ENCODE data around the gene KCNH4.
"Not testable (repeated sequence)": the region's sequence is repeated elsewhere in the genome, so short reads cannot be mapped to it uniquely, and the experiment has no call there.

KCNH4 gene

GRCh38 chr17:42180922-42181850 is at the start of gene KCNH4:
Gene KCNH4 (minus strand): TSS chr17:42181142. CDS start chr17:42180945, 197 bp downstream.
- peak; percentile 92 for DNase-seq

GRCh38 chr17:42230225-42230624 is 49.3 kb upstream of the KCNH4 start:
- DNase-seq = no peak

DNA sequence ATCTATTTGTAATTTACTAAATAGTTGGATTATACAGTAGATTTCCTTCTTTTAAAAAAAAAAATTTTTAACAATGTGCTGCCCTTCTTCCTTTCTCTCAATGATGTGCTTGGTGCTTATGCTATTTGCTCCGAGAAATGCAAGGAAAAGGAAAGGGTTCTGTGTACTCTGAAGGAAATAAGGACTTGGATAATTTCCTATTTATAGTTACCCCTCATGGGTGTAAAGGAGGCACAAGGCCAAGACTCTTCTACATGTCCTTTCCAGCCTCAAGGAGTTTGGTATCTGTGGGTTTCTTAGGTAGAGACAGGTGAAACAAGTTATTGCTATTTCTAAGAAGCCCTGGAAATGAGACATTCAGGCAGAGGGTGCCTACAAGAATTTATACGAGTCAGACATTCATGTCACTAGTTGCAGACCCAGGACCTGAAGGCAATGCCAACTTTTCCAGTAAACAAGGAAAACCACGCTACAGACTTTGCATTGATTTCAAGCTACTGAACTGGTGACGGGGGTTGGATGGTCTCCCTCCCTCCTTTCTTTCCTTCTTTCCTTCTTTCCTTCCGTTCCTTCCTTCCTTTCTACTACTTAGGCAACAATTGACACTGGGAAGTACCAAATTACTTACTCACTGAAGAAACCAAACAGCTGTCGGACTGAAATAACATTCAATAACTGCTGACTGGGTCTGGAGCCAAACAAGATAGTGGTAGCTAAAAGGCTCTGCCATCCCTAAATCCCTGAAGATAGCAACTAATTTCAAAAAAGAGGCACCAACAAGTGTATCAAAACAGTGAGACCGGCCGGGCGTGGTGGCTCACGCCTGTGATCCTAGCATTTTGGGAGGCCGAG is 47.1 kb upstream of the KCNH4 start:
- no peak for DNase-seq

DNA sequence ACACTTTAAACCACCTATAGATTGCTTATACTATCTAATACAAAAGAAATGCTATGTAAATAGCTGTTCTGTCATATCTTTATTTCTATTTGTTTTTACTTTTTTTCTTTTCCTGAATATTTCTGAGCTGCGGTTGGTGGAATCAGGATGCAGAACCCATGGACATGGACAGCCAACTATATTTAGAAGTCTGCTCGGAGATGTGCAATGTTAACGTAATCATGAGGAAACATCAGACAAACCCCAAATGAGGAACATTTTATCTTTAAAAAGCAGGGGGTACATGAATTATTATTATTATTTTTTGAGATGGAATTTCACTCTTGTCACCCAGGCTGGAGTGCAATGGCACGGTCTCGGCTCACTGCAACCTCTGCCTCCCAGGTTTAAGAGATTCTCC is 44.7 kb upstream of the KCNH4 start:
- DNase-seq = no peak

- no peak for DNase-seq
These were observed 43.7 kb upstream of the KCNH4 start for GRCh38 chr17:42224651-42225050.

DNA sequence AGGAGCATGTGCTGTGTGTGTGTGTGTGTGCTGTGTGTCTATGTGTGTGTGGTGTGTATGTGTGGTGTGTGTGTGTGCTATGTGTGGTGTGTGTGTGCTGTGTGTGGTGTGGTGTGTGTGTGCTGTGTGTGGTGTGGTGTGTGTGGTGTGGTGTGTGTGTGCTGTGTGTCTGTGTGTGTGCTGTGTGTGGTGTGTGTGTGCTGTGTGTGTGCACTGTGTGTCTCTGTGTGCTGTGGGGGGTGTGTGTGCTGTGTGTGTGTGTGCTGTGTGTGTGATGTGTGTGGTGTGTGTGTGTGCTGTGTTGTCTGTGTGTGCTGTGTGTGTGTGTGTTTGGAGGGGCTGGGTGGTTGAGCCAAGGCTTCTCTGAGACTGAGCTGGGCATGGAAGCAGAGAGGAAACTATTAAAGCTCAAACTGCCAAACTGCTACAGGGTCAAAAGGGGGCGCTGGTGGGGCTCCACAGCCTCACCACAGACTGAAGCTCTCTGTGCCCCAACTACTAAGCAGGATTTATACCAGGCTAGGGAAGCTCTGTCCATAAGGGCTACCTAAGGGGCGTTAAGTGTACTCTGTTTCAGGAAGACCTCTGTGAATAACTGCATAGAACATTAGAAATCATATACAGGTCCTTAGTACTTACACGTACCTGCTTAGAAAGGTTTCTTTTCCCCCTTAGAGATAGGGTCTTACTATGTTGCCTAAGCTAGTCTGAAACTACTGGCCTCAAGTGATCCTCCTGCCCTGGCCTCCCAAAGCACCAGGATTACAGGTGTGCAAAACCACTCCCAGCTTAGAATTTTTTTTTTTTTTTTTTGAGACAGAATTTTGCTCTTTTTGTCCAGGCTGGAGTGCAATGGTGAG is 41.2 kb upstream of the KCNH4 start:
- DNase-seq = peak; percentile 56

DNA sequence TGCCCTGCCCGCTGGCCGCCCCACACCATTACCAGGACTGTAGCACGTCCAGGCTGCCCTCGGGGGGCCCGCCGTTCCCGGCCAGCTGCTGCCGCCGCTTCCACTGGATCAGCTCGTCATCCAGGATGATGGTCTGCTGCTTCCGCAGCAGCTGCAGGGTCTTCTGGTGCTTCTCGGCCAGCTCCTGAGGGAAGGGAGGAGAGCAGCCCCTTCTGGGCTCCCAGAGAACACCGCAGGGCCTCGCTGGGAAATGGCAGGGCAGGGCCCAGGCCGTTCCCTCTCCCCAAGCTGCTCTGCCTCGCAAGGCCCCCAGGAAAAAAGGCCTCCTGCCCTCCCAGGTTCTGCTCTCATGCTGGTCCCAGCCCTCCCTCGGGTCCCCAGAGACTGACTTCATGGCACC is 38.3 kb upstream of the KCNH4 start:
- DNase-seq = not testable (repeated sequence)

DNA sequence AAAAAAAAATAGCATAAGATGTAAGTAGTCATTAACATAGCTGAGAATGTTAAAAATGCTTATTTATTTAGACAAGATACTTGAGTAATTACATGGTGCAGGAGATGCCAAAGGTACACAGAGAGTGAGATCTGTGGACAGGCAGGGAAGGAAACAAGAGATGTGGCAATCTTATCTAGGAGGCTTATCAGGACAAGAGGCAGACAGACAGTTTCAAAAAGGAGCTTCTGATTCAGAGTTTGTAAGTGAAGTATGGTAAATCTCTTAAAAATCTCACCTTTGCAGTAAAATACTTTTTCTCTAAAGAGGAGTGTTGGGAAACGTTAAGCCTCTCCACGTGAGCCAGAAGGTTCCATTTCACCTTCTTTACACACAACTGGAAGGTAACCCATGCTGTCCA is 33.2 kb upstream of the KCNH4 start:
- no peak for DNase-seq

DNA sequence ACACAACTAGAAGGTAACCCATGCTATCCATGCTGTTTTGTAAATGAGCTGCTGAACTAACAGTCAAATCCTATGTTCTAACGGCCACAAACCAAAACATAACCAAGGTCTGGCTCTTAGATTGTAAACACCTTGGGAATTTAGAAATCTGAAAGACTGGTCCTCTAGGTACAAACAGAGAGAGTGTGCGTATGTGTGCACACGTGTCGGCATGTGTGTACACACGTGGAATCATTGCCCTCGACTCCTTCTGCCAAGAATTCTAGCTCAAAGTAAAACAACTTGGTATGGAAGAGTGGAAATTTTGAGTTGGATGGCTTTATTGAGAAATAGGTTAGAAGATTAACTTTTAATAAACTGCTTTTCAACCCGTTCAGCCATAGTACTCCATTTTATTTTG is 31.4 kb upstream of the KCNH4 start:
- DNase-seq = no peak

- DNase-seq = not testable (repeated sequence)
These were observed 31.0 kb upstream of the KCNH4 start for GRCh38 chr17:42211921-42212341.

DNA sequence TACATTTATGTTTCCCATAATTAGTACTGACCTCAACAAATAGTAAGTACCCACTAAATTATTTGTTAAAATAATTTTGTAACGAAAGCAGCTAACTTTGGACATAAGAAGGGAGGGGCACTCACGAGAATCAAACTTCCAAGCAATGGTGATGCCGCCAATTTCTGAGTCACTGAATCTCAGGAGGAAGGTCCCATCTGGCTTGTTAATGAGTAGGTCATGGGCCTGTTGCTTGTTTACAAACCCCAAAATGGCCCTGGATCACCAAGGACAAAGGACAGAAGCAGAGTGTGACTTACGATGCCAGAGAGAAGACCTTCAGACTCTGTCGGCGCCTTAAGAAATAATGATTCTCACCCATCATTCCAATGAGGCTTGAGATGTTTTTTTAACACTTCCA is 29.1 kb upstream of the KCNH4 start:
- no peak for DNase-seq

GRCh38 chr17:42206153-42206612 is 25.2 kb upstream of the KCNH4 start:
- DNase-seq = not testable (repeated sequence)

GRCh38 chr17:42203354-42203753 is 22.4 kb upstream of the KCNH4 start:
- DNase-seq = no peak

DNA sequence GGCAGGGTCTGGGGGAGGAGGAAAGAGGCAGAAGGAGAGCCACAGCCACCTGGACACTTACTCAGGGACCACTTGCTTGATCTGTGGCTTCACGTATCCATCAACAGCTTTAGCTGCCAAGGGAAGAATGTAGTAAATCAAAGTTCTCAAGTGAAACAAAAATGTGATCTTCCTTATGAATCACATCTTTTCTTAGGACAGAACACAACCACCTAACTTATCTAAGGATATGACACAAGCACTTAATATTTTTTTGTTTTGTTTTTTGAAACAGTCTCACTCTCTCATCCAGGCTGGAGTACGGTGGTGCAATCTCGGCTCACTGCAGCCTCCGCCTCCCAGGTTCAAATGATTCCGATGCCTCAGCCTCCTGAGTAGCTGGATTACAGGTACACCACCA is 21.8 kb upstream of the KCNH4 start:
- no peak for DNase-seq

DNA sequence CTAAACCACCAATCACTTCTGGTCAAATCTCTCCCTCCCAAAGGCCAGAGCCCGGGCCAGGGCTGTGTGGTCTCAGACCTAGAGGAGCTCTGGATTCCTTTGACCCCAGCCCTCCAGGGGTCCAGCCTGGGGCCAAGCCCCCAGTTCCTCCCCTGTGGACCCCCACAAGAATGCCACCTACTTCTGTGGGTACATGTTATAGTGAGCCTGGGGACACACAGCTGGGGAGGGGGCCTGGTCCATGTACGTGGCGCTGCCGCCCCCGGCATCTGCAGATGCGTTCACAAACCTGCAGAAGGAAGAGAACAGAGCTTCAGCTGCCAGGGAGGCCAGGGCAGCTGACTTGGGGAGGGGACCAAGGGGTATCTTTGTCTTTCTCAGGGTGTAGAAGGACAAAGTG is 21.2 kb upstream of the KCNH4 start:
- DNase-seq = no peak

GRCh38 chr17:42201458-42201772 is 20.5 kb upstream of the KCNH4 start:
- DNase-seq = no peak

DNA sequence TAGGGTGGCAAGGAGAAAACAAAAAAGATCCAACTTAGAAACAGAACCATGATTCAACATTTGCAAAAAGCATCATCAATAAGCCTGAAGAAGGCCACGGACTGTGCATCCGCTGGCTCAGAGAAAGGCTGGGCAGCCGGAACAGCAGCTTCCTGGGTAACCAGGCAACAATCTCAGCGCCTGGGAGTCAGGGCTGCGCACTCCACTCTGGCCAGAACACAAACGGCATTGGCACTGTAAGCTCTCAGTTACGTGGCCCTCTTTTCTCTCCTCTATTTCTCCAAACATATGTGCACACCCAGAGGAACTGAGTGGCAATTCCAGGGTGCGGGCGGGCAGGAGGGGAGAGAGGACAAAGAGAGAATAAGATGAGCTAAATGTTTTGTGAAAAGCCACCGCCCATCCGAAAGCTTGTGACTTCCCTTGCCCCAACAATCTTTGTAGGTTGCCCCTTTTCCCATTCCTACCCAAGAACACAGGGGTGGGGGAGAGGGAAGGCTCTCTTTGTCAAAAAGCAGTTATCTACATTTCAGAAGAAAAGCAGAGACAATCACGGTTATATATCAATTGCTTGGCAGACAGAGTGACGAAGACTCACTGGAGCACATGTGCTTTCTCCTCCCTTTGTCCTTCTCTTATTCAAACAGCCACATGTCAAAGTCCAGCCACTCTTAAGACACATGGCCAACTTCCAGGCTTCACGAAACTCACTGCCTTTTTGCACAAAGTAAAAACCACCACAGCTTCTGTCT is 19.9 kb upstream of the KCNH4 start:
- no peak for DNase-seq

DNA sequence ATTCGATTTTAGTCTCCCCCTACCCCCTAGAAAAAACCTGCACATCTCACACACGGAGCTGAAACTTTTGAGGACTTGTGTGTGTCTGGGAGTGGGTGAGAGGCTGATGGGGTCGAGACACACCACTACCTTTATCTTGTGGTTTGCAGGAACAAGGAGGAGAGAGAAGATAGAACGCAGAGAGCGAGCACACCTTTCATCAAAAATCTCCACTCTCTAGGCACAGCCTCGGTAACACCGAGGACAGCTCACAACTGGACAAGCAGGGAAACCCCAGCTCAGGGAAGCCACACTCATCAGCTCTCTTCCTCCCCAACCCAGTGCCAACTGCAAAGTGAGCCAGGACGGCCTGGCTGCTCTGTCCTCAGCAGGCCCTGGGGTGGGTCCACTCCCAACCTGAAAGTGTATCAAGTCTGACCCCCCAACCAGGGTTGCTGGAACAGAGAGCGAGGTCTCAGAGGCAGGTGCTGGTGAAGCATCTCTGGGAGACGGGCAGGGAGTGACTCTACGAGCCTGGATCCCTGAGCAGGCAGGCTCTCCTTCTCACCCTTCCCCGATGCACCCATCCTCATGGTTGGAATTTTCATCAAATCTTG is 18.6 kb upstream of the KCNH4 start:
- no peak for DNase-seq

GRCh38 chr17:42198897-42199296 is 18.0 kb upstream of the KCNH4 start:
- DNase-seq = peak; percentile 65

GRCh38 chr17:42197564-42198156 is 16.7 kb upstream of the KCNH4 start:
- DNase-seq = no peak

Measured in RPMI8226 (cell line).